H9 (cell line): ENCODE measurements around the gene SNAPC2. TPM values are rescaled to one million over a fixed set of nuclear protein-coding genes. Genes with fewer than 3 reads are reported as not detected.
A peak's percentile ranks its signal among the peaks of the same experiment; 100 is the strongest.

Source experiments
- DNase-seq: peaks from one replicate; pipeline ENCODE4 v3.0.0-alpha.2; 2017
- H2AFZ ChIP-seq: one replicate; pipeline ENCODE4 v1.6.1; 2013; ENCODE audit warnings: mild to moderate bottlenecking, low read length, control low read depth, moderate library complexity
- H2AK5ac ChIP-seq: 2 replicates; pipeline ENCODE4 v1.6.1; 2013; ENCODE audit warnings: low read length, control low read depth, mixed read lengths; ENCODE audit not compliant: insufficient read length
- H2BK120ac ChIP-seq: one replicate; pipeline ENCODE4 v1.6.1; 2013; ENCODE audit warnings: low read depth, mild to moderate bottlenecking, low read length, control low read depth, inconsistent platforms; ENCODE audit not compliant: poor library complexity, severe bottlenecking
- H2BK12ac ChIP-seq: 2 replicates; pipeline ENCODE4 v1.6.1; 2013; ENCODE audit warnings: low read length, control low read depth, mixed read lengths, low read depth; ENCODE audit not compliant: insufficient read length
- H2BK15ac ChIP-seq: 2 replicates; pipeline ENCODE4 v1.6.1; 2013; ENCODE audit warnings: low read depth, low read length, control low read depth
- H2BK20ac ChIP-seq: one replicate; pipeline ENCODE4 v1.6.1; 2013; ENCODE audit warnings: low read depth, mild to moderate bottlenecking, low read length, control low read depth, inconsistent platforms; ENCODE audit not compliant: poor library complexity, severe bottlenecking
- H2BK5ac ChIP-seq: 2 replicates; pipeline ENCODE4 v1.6.1; 2013; ENCODE audit warnings: low read length, control low read depth, mixed read lengths; ENCODE audit not compliant: insufficient read length
- H3K14ac ChIP-seq: 2 replicates; pipeline ENCODE4 v1.6.1; 2013; ENCODE audit warnings: low read length, control low read depth; ENCODE audit not compliant: insufficient read depth
- H3K18ac ChIP-seq: 2 replicates; pipeline ENCODE4 v1.6.1; 2013; ENCODE audit warnings: low read depth, mild to moderate bottlenecking, mixed read lengths, low read length, control low read depth; ENCODE audit not compliant: insufficient read length
- H3K23ac ChIP-seq: 2 replicates; pipeline ENCODE4 v1.6.1; 2013; ENCODE audit warnings: low read length, control low read depth, mixed read lengths, low read depth; ENCODE audit not compliant: insufficient read length
- H3K23me2 ChIP-seq: 2 replicates; pipeline ENCODE4 v1.6.1; 2013; ENCODE audit warnings: low read depth, mild to moderate bottlenecking, mixed read lengths, low read length, control low read depth; ENCODE audit not compliant: insufficient read length, poor library complexity, severe bottlenecking
- H3K27ac ChIP-seq: 2 replicates; pipeline ENCODE4 v1.5.1; 2013; ENCODE audit warnings: low read length, control low read depth, mixed read lengths, low read depth; ENCODE audit not compliant: insufficient read length
- H3K27me3 ChIP-seq: 2 replicates; pipeline ENCODE4 v1.6.1; 2013; ENCODE audit warnings: low read length, control low read depth, inconsistent platforms; ENCODE audit not compliant: insufficient read depth
- H3K4ac ChIP-seq: 2 replicates; pipeline ENCODE4 v1.6.1; 2013; ENCODE audit warnings: low read depth, mild to moderate bottlenecking, control low read depth, inconsistent platforms, low read length, moderate library complexity
- H3K4me1 ChIP-seq: 2 replicates; pipeline ENCODE4 v1.6.1; 2013; ENCODE audit warnings: low read length, control low read depth, inconsistent platforms; ENCODE audit not compliant: insufficient read depth
- H3K4me2 ChIP-seq: 2 replicates; pipeline ENCODE4 v1.6.1; 2013; ENCODE audit warnings: low read length, control low read depth, mixed read lengths; ENCODE audit not compliant: insufficient read length, insufficient read depth
- H3K56ac ChIP-seq: 2 replicates; pipeline ENCODE4 v1.6.1; 2013; ENCODE audit warnings: low read depth, mild to moderate bottlenecking, mixed read lengths, low read length, control low read depth; ENCODE audit not compliant: insufficient read length
- H3K79me1 ChIP-seq: 2 replicates; pipeline ENCODE4 v1.6.1; 2013; ENCODE audit warnings: low read depth, mild to moderate bottlenecking, moderate library complexity, low read length, control low read depth, inconsistent platforms; ENCODE audit not compliant: insufficient read depth, poor library complexity, severe bottlenecking
- H3K79me2 ChIP-seq: 2 replicates; pipeline ENCODE4 v1.6.1; 2013; ENCODE audit warnings: low read length, control low read depth, inconsistent platforms; ENCODE audit not compliant: insufficient read depth
- H3K9ac ChIP-seq: 2 replicates; pipeline ENCODE4 v1.6.1; 2013; ENCODE audit warnings: low read length, control low read depth, mixed read lengths; ENCODE audit not compliant: insufficient read length; ENCODE audit errors: extremely low read depth
- H3K9me3 ChIP-seq: one replicate; pipeline ENCODE4 v1.6.1; 2013; ENCODE audit warnings: low read depth, low read length, inconsistent platforms; ENCODE audit not compliant: control insufficient read depth
- H3T11ph ChIP-seq: one replicate; pipeline ENCODE4 v1.6.1; 2013; ENCODE audit warnings: mild to moderate bottlenecking, low read length, control low read depth, inconsistent platforms
- H4K20me1 ChIP-seq: one replicate; pipeline ENCODE4 v1.6.1; 2013; ENCODE audit not compliant: control insufficient read depth, insufficient read length, insufficient read depth
- H4K5ac ChIP-seq: 2 replicates; pipeline ENCODE4 v1.6.1; 2013; ENCODE audit warnings: low read depth, mild to moderate bottlenecking, mixed read lengths, low read length, control low read depth; ENCODE audit not compliant: insufficient read length
- H4K8ac ChIP-seq: replicated peaks from 2 replicates; pipeline ENCODE4 v1.6.1; 2013; ENCODE audit warnings: low read length, control low read depth, mixed read lengths, low read depth; ENCODE audit not compliant: insufficient read length
- H4K91ac ChIP-seq: 2 replicates; pipeline ENCODE4 v1.6.1; 2013; ENCODE audit warnings: low read depth, mild to moderate bottlenecking, moderate library complexity, mixed read lengths, low read length, control low read depth; ENCODE audit not compliant: insufficient read length
- H3K27ac Mint-ChIP-seq, 3 experiments: 2 replicates in 2 of 3; 3 replicates in 1 of 3; pipeline ENCODE4 v1.8.0; 2020 to 2021; ENCODE audit warnings: mixed read lengths in 3 of 3, mild to moderate bottlenecking in 1 of 3, moderate library complexity in 1 of 3
- H3K27me3 Mint-ChIP-seq: 2 replicates; pipeline ENCODE4 v1.8.0; 2021; ENCODE audit warnings: low read depth, mild to moderate bottlenecking, moderate library complexity, mixed read lengths
- H3K36me3 Mint-ChIP-seq, 3 experiments: 2 replicates in 2 of 3; 3 replicates in 1 of 3; pipeline ENCODE4 v1.8.0; 2020 to 2021; ENCODE audit warnings: low read depth in 3 of 3, mixed read lengths in 3 of 3; ENCODE audit not compliant: insufficient read depth in 1 of 3
- H3K4me1 Mint-ChIP-seq, 2 experiments: 2 replicates each; pipeline ENCODE4 v1.8.0; 2020; ENCODE audit warnings: mixed read lengths in 2 of 2
- H3K4me3 Mint-ChIP-seq, 2 experiments: 2 replicates in 1 of 2; 3 replicates in 1 of 2; pipeline ENCODE4 v1.8.0; 2020 to 2021; ENCODE audit warnings: mild to moderate bottlenecking in 2 of 2, mixed read lengths in 2 of 2, moderate library complexity in 1 of 2
- H3K9me3 Mint-ChIP-seq, 2 experiments: 2 replicates in 1 of 2; 3 replicates in 1 of 2; pipeline ENCODE4 v1.8.0; 2020; ENCODE audit warnings: mild to moderate bottlenecking in 2 of 2, mixed read lengths in 2 of 2, moderate library complexity in 1 of 2
- CTCF ChIP-seq: fragments of 200-600 bp; sonication (generic); conservative IDR thresholded peaks from 3 replicates; pipeline ENCODE4 v1.8.0; 2021; ENCODE audit warnings: antibody characterized with exemption, mild to moderate bottlenecking
- WGBS: extraction: QIAGEN DNeasy Blood & Tissue Kit; methylation state at CpG from one replicate; pipeline ENCODE4 v1.1.7; 2013; ENCODE audit warnings: missing lambda C conversion rate, low lambda C conversion rate, mixed read lengths; ENCODE audit not compliant: insufficient read length; ENCODE audit errors: extremely low coverage; 5-methylcytosine and 5-hydroxymethylcytosine counted together
- total RNA-seq: library from RNA; stranded (reverse); gene quantifications from 2 replicates; pipeline ENCODE4 v1.2.1, GENCODE V29; 2021

SNAPC2 gene
- total RNA-seq, 1 experiment from 2014 or later, result 17.8 TPM

GRCh38 chr19:7908078-7908699 lies 11.9 kb upstream of the SNAPC2 start:
- Histone ChIP-seq H2BK12ac (no peak overlapping the region), H3K9ac (no peak overlapping the region), H2AFZ (no peak overlapping the region), H3K4ac (no peak overlapping the region), H3K56ac (no peak overlapping the region), H3K23ac (no peak overlapping the region), H2AK5ac (no peak overlapping the region), H3K9me3 (no peaks in the 10 kb centered on the region), H3K14ac (no peak overlapping the region), H3K79me2 (peaks cover 6% of the 10 kb centered on the region; the same call in 1 of the 2 replicates), H4K5ac (no peak overlapping the region), H3K27ac (no peak overlapping the region), H3K4me1 (0 out of 2 replicates have a peak, but pooled peaks cover 4% of the 10 kb centered on the region), H2BK120ac (no peak overlapping the region), H4K8ac (no peak overlapping the region), H3T11ph (no peak overlapping the region), H4K91ac (no peak overlapping the region), H3K18ac (no peak overlapping the region), H4K20me1 (no peaks in the 10 kb centered on the region), H3K79me1 (no peaks in the 10 kb centered on the region), H3K23me2 (peaks cover 11% of the 10 kb centered on the region), H3K27me3 (no peaks in the 10 kb centered on the region), H2BK15ac (no peak overlapping the region), H2BK20ac (no peak overlapping the region), H3K4me2 (no peak overlapping the region), H2BK5ac (no peak overlapping the region)
- Mint-ChIP-seq H3K27ac (no peak overlapping the region), H3K27me3 (peaks cover 6% of the 10 kb centered on the region), H3K4me3 (peak overlapping the region in 1 of 2 experiments; percentile 46; a peak in 2 of 5 replicates), H3K4me1 (peaks cover 11 to 13% of the 10 kb centered on the region in 2 experiments), H3K36me3 (peaks cover 18 to 37% (median 36%) of the 10 kb centered on the region in 3 experiments), H3K9me3 (no peaks in the 10 kb centered on the region; a peak in 3 of 5 replicates)
- no CpG with 5 or more reads among the region's 14 CpGs for WGBS
- no peak for TF ChIP-seq CTCF
- DNase-seq, result no peak
